Epithelial cell of proximal tubule (primary cell): ENCODE data around the gene FBLN2. TPM values are rescaled to one million over a fixed set of nuclear protein-coding genes. Genes with fewer than 3 reads are reported as not detected.

ENCODE experiments used
- DNase-seq: peaks from one replicate; pipeline ENCODE4 v3.0.0-alpha.2; 2011; ENCODE audit warnings: low read depth
- H3K4me3 ChIP-seq: 2 replicates; pipeline ENCODE4 v1.5.1; 2011; ENCODE audit warnings: low read depth, mild to moderate bottlenecking, low read length
- CTCF ChIP-seq: conservative IDR thresholded peaks from 2 replicates; pipeline ENCODE4 v1.5.1; 2012; ENCODE audit warnings: low read depth, mild to moderate bottlenecking, low read length
- total RNA-seq: library from RNA; depleted of rRNA; stranded (reverse); fragments of >200 nt; gene quantifications from 2 replicates; pipeline ENCODE4 v1.2.3, GENCODE V29; 2015

Gene FBLN2
- total RNA-seq, 1 donor from 2014 or later, result 1.1 TPM

- no peak for TF ChIP-seq CTCF
- no peak overlapping the region for H3K4me3 ChIP-seq
- DNase-seq, result no peak
These were observed 48.7 kb downstream of the FBLN2 start for GRCh38 chr3:13597661-13598060.

DNA sequence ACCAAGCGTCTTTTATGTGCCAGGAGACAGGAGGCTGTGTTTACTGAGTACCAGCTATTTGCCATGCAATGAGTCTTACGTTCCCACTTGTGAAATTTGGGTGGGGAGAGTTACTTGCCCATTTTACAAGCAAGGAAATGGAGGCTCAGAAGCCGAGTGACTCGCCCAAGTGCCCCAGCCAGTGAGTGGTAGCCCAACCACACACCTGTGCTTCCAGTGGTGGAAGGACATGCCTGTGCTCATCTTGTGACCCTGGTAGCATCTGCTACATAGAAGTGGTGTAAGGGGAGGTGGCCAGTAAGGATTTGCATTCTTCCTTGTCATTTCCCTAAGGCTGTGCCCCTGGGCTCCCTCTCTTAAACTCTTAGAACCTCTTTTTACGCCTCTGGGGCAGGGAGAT, 49.3 kb downstream of the FBLN2 start:
- TF ChIP-seq CTCF, result no peak
- no peak for DNase-seq
- no peak overlapping the region for H3K4me3 ChIP-seq

GRCh38 chr3:13598926-13599886, 50.3 kb downstream of the FBLN2 start:
- H3K4me3 ChIP-seq, result no peak overlapping the region
- TF ChIP-seq CTCF, result no peak
- DNase-seq, result no peak

DNA sequence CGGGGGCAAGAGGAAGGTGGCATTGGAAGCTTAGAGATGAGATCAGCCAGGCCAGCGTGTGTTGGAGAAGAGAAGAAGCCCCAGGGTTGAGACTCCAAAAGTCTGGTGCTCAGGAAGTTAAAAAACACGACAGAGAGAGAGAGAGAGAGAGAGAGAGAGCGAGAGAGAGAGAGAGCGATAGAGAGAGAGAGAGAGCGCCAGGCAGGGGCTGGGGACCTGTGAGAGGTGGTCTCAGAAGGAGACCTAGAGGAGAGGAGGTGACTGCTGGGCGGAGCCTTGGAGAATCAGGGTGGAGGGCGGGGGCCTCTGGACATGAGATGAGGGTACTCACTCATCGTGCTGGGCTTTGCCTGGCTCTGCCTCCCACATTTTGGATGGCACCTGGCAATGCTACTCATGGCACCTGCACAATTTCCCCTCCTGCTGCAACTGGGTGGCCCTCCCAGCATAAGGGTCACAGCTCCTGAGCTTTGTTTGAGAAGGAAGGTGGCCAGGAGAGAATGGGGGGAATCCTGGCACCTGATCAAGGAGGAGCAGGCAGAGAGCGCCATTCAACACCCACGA, 51.0 kb downstream of the FBLN2 start:
- DNase-seq, result no peak
- no peak for TF ChIP-seq CTCF

DNA sequence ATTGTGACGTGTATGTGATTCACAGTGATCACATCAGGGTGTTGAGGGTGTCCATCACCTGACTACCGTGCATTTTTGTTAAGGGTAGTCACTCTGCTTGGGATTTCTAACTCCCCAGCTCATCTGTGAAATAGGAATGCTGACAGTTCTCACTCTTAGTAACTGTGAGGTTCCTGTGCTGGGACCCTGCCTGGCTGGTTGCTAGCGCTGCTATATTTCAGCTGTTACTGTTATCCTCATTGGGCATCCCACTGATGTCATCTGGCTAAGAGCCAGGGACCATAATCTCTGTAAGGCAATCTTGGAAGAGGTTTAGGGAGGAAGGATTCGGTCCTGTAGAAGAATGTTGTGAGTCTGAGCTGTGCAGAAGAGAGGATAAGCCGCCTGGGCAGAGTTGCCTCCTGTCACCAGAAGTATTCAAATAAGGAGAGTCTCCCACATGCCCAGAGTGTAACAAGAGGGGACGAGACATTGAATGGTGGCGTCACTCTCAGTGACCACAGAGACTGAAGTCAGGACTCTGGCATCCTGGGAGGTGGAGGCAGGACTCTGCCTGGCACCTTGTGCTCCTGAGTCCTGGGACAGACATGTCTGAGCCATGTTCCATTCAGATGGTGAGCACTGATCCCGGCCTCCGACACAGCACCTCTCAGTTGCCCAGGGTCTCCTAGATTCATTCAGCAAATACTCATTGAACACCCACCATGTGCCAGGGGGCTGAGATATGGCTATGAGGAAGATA, 52.2 kb downstream of the FBLN2 start:
- TF ChIP-seq CTCF, result no peak
- H3K4me3 ChIP-seq, result no peak overlapping the region
- DNase-seq, result peak; percentile 44

More for the DNA sequence above, 51.0 kb downstream of the FBLN2 start:
- no peak overlapping the region for H3K4me3 ChIP-seq

GRCh38 chr3:13601692-13602080, 52.8 kb downstream of the FBLN2 start:
- DNase-seq, result no peak
- TF ChIP-seq CTCF, result no peak
- no peak overlapping the region for H3K4me3 ChIP-seq
